Central memory CD4-positive, alpha-beta T cell (primary cell): ENCODE data around the gene DIABLO.
A peak's percentile ranks its signal among the peaks of the same experiment; 100 is the strongest.
"Not testable (repeated sequence)": the region's sequence is repeated elsewhere in the genome, so short reads cannot be mapped to it uniquely, and the experiment has no call there.

Experiments
- DNase-seq: peaks from one replicate; pipeline ENCODE4 v3.0.0; 2022

DIABLO gene

DNA sequence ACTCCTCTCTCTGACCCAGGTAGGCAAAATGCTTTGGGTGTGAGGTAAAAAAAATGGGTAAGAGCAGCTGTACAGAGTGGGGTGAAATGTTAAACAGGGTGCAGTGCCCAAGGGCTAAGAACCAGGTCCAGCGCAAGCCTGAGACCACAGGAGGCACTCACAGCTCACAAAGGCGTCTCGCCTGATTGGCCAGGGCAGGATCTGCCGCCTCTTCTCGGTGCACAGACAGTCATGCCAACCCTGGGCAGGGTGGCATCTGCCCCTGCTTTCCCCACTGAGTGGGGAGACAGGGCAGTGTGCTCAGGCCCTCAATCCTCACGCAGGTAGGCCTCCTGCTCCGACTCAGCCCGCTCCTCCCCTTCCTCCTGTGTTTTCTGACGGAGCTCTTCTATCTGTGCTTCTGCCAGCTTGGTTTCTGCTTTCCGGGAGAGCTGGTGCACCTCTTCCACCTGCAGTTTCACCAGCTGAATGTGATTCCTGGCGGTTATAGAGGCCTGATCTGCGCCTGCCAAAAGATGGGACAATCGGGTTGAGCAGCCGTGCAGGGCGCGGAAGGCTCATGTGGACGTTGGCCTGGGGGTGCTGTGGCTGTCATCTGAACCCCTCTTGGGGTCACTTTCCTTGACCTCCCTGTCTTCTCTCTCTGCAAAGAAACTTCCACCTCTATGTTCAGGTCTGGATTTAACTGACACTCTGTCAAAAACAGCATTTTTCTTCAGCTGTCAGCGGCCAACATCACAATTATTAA lies 17.6 kb downstream of the DIABLO start:
- DNase-seq: no peak

DNA sequence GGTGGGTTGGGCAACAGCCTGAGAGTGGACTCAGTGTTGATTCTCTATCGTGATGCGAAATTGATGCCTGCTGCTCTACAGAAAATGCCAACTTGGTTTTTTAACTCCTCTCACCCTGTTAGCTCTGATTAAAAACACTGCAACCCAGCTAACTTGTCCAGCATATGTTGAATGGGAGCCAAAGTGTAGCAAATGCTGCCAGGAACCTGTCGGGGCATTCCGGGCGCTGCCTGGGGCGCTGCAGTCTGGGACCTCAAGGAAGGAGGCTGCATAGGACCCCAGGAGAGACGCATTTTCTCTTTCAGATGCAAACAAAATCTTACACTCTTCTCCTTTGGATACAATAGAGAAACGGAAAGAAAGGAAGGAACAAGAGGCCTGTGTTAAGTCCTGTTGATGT lies 18.5 kb downstream of the DIABLO start:
- DNase-seq: no peak

DNA sequence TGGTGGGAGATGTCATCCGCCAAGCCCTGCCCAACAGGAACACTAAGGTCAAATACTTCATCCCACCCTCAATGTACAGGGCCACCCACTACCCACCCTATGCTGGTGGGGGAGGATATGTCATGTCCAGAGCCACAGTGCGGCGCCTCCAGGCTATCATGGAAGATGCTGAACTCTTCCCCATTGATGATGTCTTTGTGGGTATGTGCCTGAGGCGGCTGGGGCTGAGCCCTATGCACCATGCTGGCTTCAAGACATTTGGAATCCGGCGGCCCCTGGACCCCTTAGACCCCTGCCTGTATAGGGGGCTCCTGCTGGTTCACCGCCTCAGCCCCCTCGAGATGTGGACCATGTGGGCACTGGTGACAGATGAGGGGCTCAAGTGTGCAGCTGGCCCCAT lies 18.9 kb downstream of the DIABLO start:
- DNase-seq: no peak

DNA sequence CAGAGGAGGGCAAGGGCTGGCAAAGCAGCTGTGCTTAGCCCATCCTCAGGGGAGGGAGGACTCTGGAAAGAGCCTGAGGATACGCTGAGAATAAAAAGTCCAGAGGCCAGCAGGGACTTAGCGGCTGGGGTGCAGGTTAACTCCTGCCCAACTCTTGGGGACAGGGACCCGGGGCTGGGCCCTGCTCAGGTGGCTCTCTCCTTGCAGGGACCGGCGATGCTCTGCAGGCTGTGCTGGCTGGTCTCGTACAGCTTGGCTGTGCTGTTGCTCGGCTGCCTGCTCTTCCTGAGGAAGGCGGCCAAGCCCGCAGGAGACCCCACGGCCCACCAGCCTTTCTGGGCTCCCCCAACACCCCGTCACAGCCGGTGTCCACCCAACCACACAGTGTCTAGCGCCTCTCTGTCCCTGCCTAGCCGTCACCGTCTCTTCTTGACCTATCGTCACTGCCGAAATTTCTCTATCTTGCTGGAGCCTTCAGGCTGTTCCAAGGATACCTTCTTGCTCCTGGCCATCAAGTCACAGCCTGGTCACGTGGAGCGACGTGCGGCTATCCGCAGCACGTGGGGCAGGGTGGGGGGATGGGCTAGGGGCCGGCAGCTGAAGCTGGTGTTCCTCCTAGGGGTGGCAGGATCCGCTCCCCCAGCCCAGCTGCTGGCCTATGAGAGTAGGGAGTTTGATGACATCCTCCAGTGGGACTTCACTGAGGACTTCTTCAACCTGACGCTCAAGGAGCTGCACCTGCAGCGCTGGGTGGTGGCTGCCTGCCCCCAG lies 19.6 kb downstream of the DIABLO start:
- no peak for DNase-seq

GRCh38 chr12:122205053-122205925 lies 20.6 kb downstream of the DIABLO start:
- DNase-seq: no peak

DNA sequence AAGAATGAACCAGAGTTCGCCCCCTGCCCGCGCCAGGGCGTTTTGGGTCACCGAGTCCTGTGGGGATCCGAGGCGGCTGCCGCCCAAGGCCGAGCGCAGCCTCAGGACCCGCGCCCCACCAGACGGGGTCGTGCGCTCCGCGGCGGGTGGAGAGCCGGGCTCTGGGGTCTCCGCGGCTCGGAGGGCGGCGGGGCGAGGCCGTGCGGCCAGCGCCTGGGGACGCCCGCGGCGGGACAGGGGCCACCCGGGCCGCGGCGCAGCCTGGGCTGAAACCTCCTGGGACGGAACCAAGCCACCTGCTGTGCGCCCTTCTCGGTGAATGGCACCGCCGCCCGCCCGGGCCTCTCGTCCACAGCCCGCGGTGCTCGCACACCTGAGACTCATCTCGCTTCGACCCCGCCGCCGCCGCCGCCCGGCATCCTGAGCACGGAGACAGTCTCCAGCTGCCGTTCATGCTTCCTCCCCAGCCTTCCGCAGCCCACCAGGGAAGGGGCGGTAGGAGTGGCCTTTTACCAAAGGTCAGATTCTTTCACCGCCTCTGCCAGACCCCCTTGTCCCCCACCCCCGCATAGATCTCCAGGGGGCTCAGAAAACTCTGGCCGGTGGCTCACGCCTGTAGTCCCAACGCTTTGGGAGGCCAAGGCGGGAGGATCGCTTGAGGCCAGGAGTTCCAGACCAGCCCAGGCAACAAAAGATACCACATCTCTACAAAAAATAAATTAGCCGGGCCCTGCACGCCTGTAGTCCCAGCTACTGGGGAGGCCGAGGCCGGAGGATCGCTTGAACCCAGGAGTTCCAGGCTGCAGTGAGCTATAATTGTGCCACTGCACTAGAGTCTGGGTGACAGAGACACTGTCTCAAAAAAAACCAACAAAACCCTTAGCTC lies 21.4 kb downstream of the DIABLO start:
- no peak for DNase-seq

DNA sequence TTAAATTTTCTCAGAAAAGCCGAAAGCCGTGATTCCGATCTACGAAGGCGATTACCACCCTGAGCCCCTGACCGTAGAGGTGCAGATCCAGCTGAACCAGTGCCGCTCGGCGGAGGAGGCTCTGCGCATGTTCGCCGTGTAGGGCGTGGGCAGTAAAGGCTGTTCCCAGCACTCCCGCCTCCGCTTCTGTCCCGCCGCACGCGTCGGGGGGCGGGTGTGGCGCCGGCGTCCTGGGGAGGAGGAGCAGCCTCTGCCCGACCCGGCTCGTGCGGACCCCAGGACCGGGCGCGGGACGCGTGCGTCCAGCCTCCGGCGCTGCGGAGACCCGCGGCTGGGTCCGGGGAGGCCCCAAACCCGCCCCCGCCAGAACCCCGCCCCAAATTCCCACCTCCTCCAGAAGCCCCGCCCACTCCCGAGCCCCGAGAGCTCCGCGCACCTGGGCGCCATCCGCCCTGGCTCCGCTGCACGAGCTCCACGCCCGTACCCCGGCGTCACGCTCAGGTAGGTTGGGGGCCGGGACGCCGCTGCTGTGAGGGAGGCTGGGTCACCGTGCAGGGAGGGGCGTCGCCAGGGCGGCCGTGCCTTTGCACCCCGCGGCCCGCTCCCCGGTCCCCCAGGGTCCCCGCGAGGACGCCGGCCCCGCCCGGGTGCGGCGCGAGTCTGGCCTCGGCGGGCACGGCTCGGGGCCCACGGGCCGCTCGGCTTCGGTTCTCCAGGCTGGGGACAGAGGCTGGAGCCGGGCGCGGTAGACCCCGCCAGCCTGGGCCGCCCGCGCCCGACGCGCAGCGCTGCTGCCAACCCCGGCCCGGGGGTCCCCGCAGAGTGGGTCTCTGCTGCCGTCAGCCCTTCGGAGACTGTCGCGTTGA lies 22.3 kb downstream of the DIABLO start, which contains the start of gene B3GNT4:
Gene B3GNT4 (plus strand): TSS at position 409 of the 866 bp plus-strand sequence. CDS start 910 bp downstream, outside the sequence.
- DNase-seq: peak; percentile 62

DNA sequence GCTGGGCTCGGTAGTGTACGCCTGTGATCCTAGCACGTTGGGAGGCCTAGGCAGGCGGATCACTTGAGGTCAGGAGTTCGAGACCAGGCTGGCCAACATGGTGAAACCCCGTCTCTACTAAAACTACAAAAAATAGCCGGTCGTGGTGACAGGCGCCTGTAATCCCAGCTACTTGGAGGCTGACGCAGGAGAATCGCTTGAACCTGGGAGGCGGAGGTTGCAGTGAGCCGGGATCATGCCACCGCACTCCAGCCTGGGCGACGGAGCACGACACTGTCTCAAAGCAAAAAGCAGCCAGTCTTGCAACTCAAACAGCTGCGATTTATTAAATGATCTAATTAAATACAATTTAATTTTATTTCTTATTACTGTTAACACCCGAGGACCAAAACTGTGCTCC lies 23.0 kb downstream of the DIABLO start:
- DNase-seq: not testable (repeated sequence)

- DNase-seq: no peak
Measured at GRCh38 chr12:122202017-122202416, 23.8 kb downstream of the DIABLO start.

- DNase-seq: no peak
Measured at GRCh38 chr12:122201381-122201780, 24.5 kb downstream of the DIABLO start.

DNA sequence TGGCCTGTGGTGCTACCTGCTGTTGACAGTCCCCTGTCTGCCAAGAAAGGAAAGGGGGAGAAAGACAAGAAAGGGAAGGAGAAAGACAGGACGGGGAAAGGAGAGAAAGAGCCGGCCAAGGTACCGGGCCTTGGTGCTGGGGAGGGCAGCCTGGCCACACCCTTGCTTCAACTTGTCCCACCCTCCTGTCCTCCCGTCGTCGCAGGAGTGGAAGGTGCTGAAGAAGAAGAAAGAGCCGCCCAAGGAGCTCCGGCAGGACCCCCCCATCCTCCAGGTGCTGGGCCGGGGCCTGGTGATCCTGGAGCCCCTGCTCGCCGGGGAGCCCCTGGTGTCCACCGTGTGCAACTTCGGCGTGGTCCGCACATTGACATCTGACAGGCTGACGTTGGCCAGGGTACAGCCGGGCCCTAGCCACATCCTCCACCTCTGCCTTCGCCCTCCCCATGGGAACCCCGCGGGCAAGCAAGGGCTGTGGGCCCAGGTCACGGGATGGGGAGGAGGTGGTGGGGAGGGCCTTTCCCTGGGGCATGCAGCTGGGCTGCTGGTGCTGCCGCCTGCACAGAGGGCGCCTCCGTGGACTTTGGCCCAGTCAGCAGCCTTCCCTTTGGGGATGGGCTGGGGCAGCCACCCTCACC lies 25.2 kb downstream of the DIABLO start:
- no peak for DNase-seq

- no peak for DNase-seq
Measured at GRCh38 chr12:122199484-122200355, 26.1 kb downstream of the DIABLO start.

DNA sequence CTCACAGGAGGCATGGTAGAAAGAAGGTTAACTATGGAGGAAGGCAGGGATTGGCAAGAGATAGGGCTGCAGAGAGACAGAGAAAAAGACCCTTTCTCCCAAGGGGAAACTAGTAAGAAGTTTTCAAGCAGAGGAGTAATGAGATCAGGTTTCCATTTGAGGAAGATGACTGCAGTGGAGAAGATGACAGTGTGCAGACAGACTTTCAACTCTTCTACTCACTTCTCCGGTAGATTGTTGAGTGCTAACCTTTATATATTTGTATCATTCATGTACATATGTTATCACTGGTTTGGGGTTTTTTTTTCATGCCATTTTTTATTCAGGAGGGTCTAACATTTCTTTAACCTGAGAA lies 28.3 kb downstream of the DIABLO start:
- no peak for DNase-seq

DNA sequence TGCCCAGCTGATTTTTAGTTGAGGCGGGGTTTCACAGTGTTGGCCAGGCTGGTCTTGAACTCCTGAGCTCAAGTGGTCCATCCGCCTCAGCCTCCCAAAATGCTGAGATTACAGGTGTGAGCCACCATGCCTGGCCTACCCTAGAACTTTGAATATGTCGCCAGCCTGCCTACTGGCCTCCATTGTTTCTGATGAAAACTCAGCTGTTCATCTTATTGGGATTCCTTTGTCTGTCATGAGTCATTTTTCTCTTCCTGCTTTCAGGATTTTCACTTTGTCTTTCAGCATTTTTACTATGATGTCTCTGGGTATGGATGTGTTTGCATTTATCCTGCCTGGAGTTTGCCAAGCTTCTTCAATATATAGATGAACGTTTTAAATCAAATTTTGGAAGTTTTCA lies 30.4 kb downstream of the DIABLO start:
- no peak for DNase-seq

- DNase-seq: no peak
Measured at GRCh38 chr12:122194804-122195203, 31.0 kb downstream of the DIABLO start.

DNA sequence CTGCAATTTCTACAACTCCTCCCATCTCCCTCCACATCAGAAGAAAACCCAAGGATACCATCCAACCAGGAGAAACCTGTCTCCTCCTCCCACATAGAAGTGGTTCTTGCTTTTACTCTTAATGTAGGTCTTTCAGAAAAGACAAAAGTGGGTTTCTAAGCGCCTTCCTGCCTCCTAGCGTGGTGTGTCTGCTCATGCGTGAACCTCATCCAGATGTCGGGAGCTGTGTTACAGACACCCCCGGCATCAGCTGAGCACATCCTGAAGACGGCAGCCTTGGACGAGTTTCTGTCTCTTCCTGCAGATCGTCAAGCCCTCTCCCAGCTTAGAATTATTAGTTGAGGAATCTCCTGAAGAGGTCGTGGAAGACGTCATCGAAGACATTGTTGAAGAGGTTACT lies 33.4 kb downstream of the DIABLO start:
- DNase-seq: no peak

DNA sequence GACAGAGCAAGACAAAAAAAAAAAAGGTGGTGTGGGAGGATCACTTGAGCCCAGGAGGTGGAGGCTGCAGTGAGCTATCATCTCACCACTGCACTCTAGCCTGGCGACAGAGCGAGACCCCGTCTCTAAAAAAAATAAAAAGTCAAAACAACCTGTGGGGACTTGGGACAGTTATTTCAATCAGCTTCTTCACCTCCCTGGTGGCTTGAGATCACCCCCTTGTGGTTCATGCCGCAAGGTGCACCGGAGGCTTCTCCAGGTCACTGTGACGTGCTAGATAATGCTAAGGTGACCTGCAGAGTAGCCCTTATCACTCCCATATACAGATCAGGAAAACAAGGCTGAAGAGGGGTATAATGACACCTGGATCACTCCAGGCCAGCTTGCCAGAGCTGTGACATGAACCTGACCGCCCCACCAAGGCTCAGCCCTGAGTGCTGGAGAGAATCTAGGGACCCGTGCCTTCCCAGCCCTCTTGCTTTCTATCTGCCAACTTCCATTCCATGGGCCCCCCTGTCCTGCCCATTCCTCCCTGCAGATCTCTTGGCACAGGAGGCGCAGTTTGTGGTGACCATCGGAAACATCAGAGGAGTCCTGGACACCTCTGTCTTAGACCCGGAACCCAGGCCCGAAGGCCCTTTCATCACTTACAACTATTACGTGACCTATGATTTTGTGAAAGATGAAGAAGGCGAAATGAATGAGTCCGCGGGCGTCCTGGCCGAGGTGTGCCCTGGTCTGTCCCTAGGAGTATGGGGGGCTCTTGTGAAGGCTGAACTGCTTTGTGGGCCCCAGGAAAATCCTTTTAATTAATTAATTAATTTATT lies 34.8 kb downstream of the DIABLO start:
- peak; percentile 47 for DNase-seq

- DNase-seq: no peak
Measured at GRCh38 chr12:122189626-122190475, 36.0 kb downstream of the DIABLO start.
